Lung (tissue), 12 donors: Measurements from ENCODE around the gene CCDC57. TPM values are rescaled to one million over a fixed set of nuclear protein-coding genes. Genes with fewer than 3 reads are reported as not detected.

ENCODE experiments used
- ATAC-seq: fragments of 200-7000 bp; cut with Tn5 transposase; one replicate; pipeline ENCODE4 v1.9.1; 2020; ENCODE audit warnings: moderate number of reproducible peaks; ENCODE audit not compliant: insufficient read depth, low FRiP score
- DNase-seq, 3 donors: peaks; one replicate each; pipeline ENCODE4 v3.0.0-alpha.2; 2013 to 2017
- H3K27ac ChIP-seq, 2 donors: one replicate each; pipeline ENCODE4 v1.5.1; 2013; ENCODE audit warnings: mild to moderate bottlenecking in 2 of 2, moderate library complexity in 2 of 2, control low read depth in 1 of 2, inconsistent platforms in 1 of 2, low read depth in 1 of 2, low read length in 1 of 2
- H3K27me3 ChIP-seq, 3 donors: one replicate each; pipeline ENCODE4 v1.5.1; 2013; ENCODE audit warnings: low read length in 2 of 3; ENCODE audit not compliant: control insufficient read depth in 3 of 3, insufficient read depth in 3 of 3
- H3K36me3 ChIP-seq, 4 donors: one replicate each; pipeline ENCODE4 v1.5.1; 2013; ENCODE audit warnings: low read length in 4 of 4, mild to moderate bottlenecking in 1 of 4, moderate library complexity in 1 of 4; ENCODE audit not compliant: control insufficient read depth in 4 of 4, insufficient read depth in 4 of 4
- H3K4me1 ChIP-seq, 5 donors: one replicate each; pipeline ENCODE4 v1.5.1; 2013; ENCODE audit warnings: low read length in 5 of 5, mild to moderate bottlenecking in 2 of 5, moderate library complexity in 1 of 5; ENCODE audit not compliant: control insufficient read depth in 5 of 5, insufficient read depth in 5 of 5
- H3K4me3 ChIP-seq: one replicate; pipeline ENCODE4 v1.5.1; 2013; ENCODE audit warnings: mild to moderate bottlenecking, control low read depth, moderate library complexity
- H3K9ac ChIP-seq, 2 donors: one replicate each; pipeline ENCODE4 v1.5.1; 2013; ENCODE audit warnings: low read length in 2 of 2, control low read depth in 1 of 2; ENCODE audit not compliant: insufficient read depth in 1 of 2
- H3K9me3 ChIP-seq, 4 donors: one replicate each; pipeline ENCODE4 v1.5.1; 2013; ENCODE audit warnings: low read length in 3 of 4, mild to moderate bottlenecking in 1 of 4, moderate library complexity in 1 of 4; ENCODE audit not compliant: control insufficient read depth in 4 of 4, insufficient read depth in 3 of 4
- CTCF ChIP-seq: IDR thresholded peaks from 2 replicates; pipeline ENCODE4 v1.5.1; 2012; ENCODE audit warnings: mild to moderate bottlenecking; ENCODE audit errors: control extremely low read depth, extremely low read depth
- WGBS, 2 donors: extraction: QIAGEN DNeasy Blood & Tissue Kit; methylation state at CpG; one replicate each; pipeline ENCODE4 v1.1.7; 2013; 5-methylcytosine and 5-hydroxymethylcytosine counted together
- polyA plus RNA-seq, 2 donors: library from polyadenylated mRNA; stranded (reverse); fragments of 200-250 nt; gene quantifications; one replicate each; pipeline ENCODE4 v1.2.1, GENCODE V29; 2013
- total RNA-seq, 2 donors: library from RNA; depleted of rRNA in 1 of 2; stranded (reverse); fragments of >200 nt in 1 of 2; gene quantifications; one replicate each; pipeline ENCODE4 v1.2.1, GENCODE V29; 2014 to 2021
- donor health status: control.
- donor health status: control.
- donor health status: Bipolar disorder and iron deficiency.
- donor health status: healthy.
- donor health status: DM: yes; HTN: yes; CAD: no.

The CCDC57 gene
- total and polyA plus RNA-seq, 4 donors = 33.2 to 128 (median 74.9) TPM

- Histone ChIP-seq H3K36me3 (peaks cover 16 to 77% (median 46%) of the 10 kb centered on the region in 4 donors), H3K9ac (no peak overlapping the region), H3K4me3 (no peak overlapping the region), H3K9me3 (no peaks in the 10 kb centered on the region), H3K4me1 (peaks cover 8 to 29% (median 25%) of the 10 kb centered on the region in 5 donors), H3K27ac (no peak overlapping the region), H3K27me3 (no peaks in the 10 kb centered on the region)
- ATAC-seq = no peak
- 90 to 93% methylated on average over 46 to 47 of the region's 47 CpGs for WGBS, 2 donors
- DNase-seq = no peak
- no peak for TF ChIP-seq CTCF
Observed at GRCh38 chr17:82245134-82246039, 32.7 kb upstream of the CCDC57 start.

GRCh38 chr17:82244413-82245133, 31.9 kb upstream of the CCDC57 start:
- TF ChIP-seq CTCF = no peak
- Histone ChIP-seq H3K4me1 (peaks cover 8 to 34% (median 25%) of the 10 kb centered on the region in 5 donors), H3K27ac (no peak overlapping the region), H3K9ac (no peak overlapping the region), H3K4me3 (no peak overlapping the region), H3K36me3 (peaks cover 8 to 76% (median 42%) of the 10 kb centered on the region in 4 donors), H3K9me3 (no peaks in the 10 kb centered on the region), H3K27me3 (no peaks in the 10 kb centered on the region)
- WGBS, 2 donors = 73 to 86% methylated on average over 39 of the region's 39 CpGs
- ATAC-seq = no peak
- DNase-seq = peak in 1 of 3 donors; percentile 22

GRCh38 chr17:82243648-82244412, 31.2 kb upstream of the CCDC57 start:
- H3K9me3 ChIP-seq = no peaks in the 10 kb centered on the region
- no peak for TF ChIP-seq CTCF
- H3K36me3 ChIP-seq = peaks cover 4 to 72% (median 39%) of the 10 kb centered on the region in 4 donors
- ATAC-seq = no peak
- 90 to 91% methylated on average over 19 of the region's 19 CpGs for WGBS, 2 donors
- no peak overlapping the region for H3K9ac ChIP-seq
- H3K4me3 ChIP-seq = no peak overlapping the region
- no peaks in the 10 kb centered on the region for H3K27me3 ChIP-seq
- no peak for DNase-seq
- H3K4me1 ChIP-seq = peaks cover 8 to 38% (median 32%) of the 10 kb centered on the region in 5 donors
- peak overlapping the region in 1 of 2 donors; percentile 44 for H3K27ac ChIP-seq
